Measurements from ENCODE around the gene MSH2. TPM values are rescaled to one million over a fixed set of nuclear protein-coding genes. Genes with fewer than 3 reads are reported as not detected.
"Not testable (repeated sequence)": the region's sequence is repeated elsewhere in the genome, so short reads cannot be mapped to it uniquely, and the experiment has no call there.

The MSH2 gene
- total RNA-seq, 1 donor = 14.5 TPM

DNA sequence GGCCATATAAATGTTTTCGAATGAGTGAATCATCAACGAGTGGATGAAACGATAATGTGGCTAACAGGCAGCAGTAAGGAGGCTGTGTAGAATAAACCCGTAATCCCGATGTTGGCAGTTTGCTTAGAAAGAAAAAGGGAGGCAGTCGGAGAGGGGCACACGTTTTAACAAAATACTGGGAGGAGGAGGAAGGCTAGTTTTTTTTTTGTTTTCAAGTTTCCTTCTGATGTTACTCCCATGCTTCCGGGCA, 476 bp upstream of the MSH2 start:
- Histone ChIP-seq H3K9me3 (ENCODE audit: low read depth, low read length) (no peaks in the 10 kb centered on the region), H3K4me3 (ENCODE audit: insufficient read depth, low read length) (peak overlapping the region; percentile 86), H4K20me1 (ENCODE audit: insufficient read depth, low read length) (peaks cover 2% of the 10 kb centered on the region), H3K4me1 (ENCODE audit: insufficient read depth, low read length) (peaks cover 13% of the 10 kb centered on the region), H3K36me3 (ENCODE audit: insufficient read depth, low read length) (no peaks in the 10 kb centered on the region), H3K27me3 (ENCODE audit: insufficient read depth, low read length) (no peaks in the 10 kb centered on the region), H3K79me2 (ENCODE audit: insufficient read depth, low read length) (peaks cover 39% of the 10 kb centered on the region), H3K4me2 (ENCODE audit: insufficient read depth, low read length) (peak overlapping the region; percentile 100), H3K27ac (ENCODE audit: low read depth, low read length) (peak overlapping the region; percentile 55), H2AFZ (ENCODE audit: low read length) (peak overlapping the region; percentile 94)
- DNase-seq (ENCODE audit: insufficient read length, low spot score, missing footprints) = peak; percentile 86
- TF ChIP-seq, protein P1, sequence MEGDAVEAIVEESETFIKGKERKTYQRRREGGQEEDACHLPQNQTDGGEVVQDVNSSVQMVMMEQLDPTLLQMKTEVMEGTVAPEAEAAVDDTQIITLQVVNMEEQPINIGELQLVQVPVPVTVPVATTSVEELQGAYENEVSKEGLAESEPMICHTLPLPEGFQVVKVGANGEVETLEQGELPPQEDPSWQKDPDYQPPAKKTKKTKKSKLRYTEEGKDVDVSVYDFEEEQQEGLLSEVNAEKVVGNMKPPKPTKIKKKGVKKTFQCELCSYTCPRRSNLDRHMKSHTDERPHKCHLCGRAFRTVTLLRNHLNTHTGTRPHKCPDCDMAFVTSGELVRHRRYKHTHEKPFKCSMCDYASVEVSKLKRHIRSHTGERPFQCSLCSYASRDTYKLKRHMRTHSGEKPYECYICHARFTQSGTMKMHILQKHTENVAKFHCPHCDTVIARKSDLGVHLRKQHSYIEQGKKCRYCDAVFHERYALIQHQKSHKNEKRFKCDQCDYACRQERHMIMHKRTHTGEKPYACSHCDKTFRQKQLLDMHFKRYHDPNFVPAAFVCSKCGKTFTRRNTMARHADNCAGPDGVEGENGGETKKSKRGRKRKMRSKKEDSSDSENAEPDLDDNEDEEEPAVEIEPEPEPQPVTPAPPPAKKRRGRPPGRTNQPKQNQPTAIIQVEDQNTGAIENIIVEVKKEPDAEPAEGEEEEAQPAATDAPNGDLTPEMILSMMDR (IDR thresholded peaks at IDR 0.05; ENCODE audit: extremely low read depth, low read depth, low read length) = no peak

DNA sequence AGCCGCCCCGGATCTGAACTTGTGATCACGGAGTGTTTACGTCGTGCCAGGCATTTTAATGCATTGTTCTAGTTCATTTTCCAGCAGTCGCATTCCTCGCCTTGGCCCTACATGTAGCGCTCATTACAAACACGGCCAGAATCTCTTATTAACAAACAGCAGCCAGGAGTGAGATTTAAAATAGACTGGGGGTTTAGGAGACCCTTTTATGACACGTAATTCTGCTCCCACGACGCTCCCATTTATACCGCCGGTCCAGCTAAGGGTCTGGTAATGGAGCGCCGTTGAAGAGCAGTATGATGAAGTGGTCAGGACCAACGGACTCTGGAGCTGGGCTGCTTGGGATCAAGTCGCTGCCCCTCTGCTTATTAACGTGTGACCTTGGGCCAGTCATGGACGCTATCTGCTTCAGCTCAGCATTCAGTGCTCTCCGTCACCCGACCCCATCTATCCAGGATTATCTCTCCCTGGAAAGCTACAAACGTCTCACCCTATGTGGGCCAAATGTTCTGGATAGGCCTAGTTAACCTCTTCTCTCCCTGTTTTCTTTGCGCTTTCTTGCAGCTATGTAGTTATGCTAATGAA, 745 bp downstream of the MSH2 start:
- Histone ChIP-seq H3K4me1 (ENCODE audit: insufficient read depth, low read length) (peaks cover 13% of the 10 kb centered on the region), H3K27me3 (ENCODE audit: insufficient read depth, low read length) (no peaks in the 10 kb centered on the region), H4K20me1 (ENCODE audit: insufficient read depth, low read length) (peaks cover 2% of the 10 kb centered on the region), H3K4me2 (ENCODE audit: insufficient read depth, low read length) (peak overlapping the region; percentile 100), H3K4me3 (ENCODE audit: insufficient read depth, low read length) (peak overlapping the region; percentile 86), H3K27ac (ENCODE audit: low read depth, low read length) (peak overlapping the region; percentile 40), H3K79me2 (ENCODE audit: insufficient read depth, low read length) (peaks cover 46% of the 10 kb centered on the region), H3K36me3 (ENCODE audit: insufficient read depth, low read length) (no peaks in the 10 kb centered on the region), H2AFZ (ENCODE audit: low read length) (peak overlapping the region; percentile 94), H3K9me3 (ENCODE audit: low read depth, low read length) (no peaks in the 10 kb centered on the region)
- TF ChIP-seq, protein P1 (IDR thresholded peaks at IDR 0.05; ENCODE audit: extremely low read depth, low read depth, low read length) = no peak
- DNase-seq (ENCODE audit: insufficient read length, low spot score, missing footprints) = peak; percentile 61

DNA sequence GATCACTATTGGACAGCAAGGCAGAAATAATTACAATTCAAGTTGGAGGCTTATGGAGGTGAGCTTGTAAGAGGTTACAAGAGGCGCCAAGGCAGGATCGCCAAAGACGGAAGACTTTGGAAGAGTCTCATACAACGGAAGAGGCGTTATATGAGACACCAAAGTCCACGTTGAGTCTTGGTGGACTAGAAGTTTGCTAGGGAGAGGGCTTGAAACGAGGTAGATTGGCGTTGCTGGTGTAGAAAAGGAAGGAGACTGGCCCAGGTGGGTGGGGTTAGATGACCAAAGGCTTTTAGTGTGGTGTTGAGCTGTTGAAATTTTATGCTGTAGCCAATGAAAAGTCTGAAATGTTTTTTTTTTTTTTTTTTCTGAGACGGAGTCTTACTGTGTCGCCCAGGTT, 1.4 kb downstream of the MSH2 start:
- Histone ChIP-seq H2AFZ (ENCODE audit: low read length) (no peak overlapping the region), H3K4me2 (ENCODE audit: insufficient read depth, low read length) (peak overlapping the region; percentile 100), H4K20me1 (ENCODE audit: insufficient read depth, low read length) (peaks cover 2% of the 10 kb centered on the region), H3K4me3 (ENCODE audit: insufficient read depth, low read length) (peak overlapping the region; percentile 86), H3K9me3 (ENCODE audit: low read depth, low read length) (no peaks in the 10 kb centered on the region), H3K36me3 (ENCODE audit: insufficient read depth, low read length) (no peaks in the 10 kb centered on the region), H3K4me1 (ENCODE audit: insufficient read depth, low read length) (peaks cover 13% of the 10 kb centered on the region), H3K27ac (ENCODE audit: low read depth, low read length) (no peak overlapping the region), H3K79me2 (ENCODE audit: insufficient read depth, low read length) (peaks cover 46% of the 10 kb centered on the region), H3K27me3 (ENCODE audit: insufficient read depth, low read length) (no peaks in the 10 kb centered on the region)
- TF ChIP-seq, protein P1 (IDR thresholded peaks at IDR 0.05; ENCODE audit: extremely low read depth, low read depth, low read length) = no peak
- no peak for DNase-seq (ENCODE audit: insufficient read length, low spot score, missing footprints)

DNA sequence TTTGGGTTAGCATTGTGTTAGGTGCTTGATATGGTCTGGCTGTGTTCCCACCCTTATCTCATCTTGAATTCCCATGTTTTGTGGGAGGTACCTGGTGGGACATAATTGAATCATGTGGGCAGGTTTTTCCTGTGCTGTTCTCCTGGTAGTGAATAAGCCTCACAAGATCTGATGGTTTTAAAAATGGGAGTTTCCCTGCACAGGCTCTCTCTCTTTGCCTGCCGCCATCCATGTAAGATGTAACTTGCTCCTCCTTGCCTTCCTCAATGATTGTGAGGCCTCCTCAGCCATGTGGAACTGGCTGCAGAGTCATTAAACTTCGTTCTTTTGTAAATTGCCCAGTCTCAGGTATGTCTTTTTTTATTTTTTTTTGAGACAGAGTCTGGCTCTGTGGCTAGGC, 2.8 kb downstream of the MSH2 start:
- Histone ChIP-seq H4K20me1 (ENCODE audit: insufficient read depth, low read length) (peaks cover 2% of the 10 kb centered on the region), H2AFZ (ENCODE audit: low read length) (no peak overlapping the region), H3K36me3 (ENCODE audit: insufficient read depth, low read length) (peaks cover 3% of the 10 kb centered on the region), H3K79me2 (ENCODE audit: insufficient read depth, low read length) (peaks cover 46% of the 10 kb centered on the region), H3K4me2 (ENCODE audit: insufficient read depth, low read length) (no peak overlapping the region), H3K27me3 (ENCODE audit: insufficient read depth, low read length) (no peaks in the 10 kb centered on the region), H3K9me3 (ENCODE audit: low read depth, low read length) (no peaks in the 10 kb centered on the region), H3K4me1 (ENCODE audit: insufficient read depth, low read length) (peaks cover 13% of the 10 kb centered on the region), H3K27ac (ENCODE audit: low read depth, low read length) (no peak overlapping the region), H3K4me3 (ENCODE audit: insufficient read depth, low read length) (no peak overlapping the region)
- no peak for DNase-seq (ENCODE audit: insufficient read length, low spot score, missing footprints)
- TF ChIP-seq, protein P1 (IDR thresholded peaks at IDR 0.05; ENCODE audit: extremely low read depth, low read depth, low read length) = no peak

DNA sequence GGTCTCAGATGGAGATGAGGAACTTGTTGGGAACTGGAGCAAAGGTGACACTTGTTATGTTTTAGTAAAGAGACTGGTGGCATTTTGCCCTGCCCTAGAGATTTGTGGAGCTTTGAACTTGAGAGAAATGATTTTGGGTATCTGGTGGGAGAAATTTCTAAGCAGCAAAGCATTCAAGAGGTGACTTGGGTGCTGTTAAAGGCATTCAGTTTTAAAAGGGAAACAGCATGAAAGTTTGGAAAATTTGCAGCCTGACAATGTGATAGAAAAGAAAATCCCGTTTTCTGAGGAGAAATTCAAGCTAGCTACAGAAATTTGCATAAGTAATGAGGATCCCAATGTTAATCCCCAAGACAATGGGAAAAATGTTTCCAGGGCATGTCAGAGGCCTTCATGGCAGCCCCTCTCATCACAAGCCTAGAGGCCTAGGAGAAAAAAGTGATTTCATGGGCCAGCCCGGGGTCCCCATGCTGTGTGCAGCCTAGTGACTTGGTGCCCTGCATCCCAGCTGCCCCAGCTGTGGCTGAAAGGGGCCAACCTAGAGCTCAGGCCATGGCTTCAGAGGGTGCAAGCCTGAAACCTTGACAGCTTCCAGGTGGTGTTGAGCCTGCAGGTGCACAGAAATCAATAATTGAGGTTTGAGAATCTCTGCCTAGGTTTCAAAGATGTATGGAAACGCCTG, 3.8 kb downstream of the MSH2 start:
- not testable (repeated sequence) for H3K4me2 ChIP-seq (ENCODE audit: insufficient read depth, low read length); H3K36me3 ChIP-seq (ENCODE audit: insufficient read depth, low read length); H2AFZ ChIP-seq (ENCODE audit: low read length); H3K27ac ChIP-seq (ENCODE audit: low read depth, low read length); H3K4me3 ChIP-seq (ENCODE audit: insufficient read depth, low read length); H3K9me3 ChIP-seq (ENCODE audit: low read depth, low read length); H4K20me1 ChIP-seq (ENCODE audit: insufficient read depth, low read length); DNase-seq (ENCODE audit: insufficient read length, low spot score, missing footprints); H3K27me3 ChIP-seq (ENCODE audit: insufficient read depth, low read length)
- peaks cover 46% of the 10 kb centered on the region for H3K79me2 ChIP-seq (ENCODE audit: insufficient read depth, low read length)
- peaks cover 13% of the 10 kb centered on the region for H3K4me1 ChIP-seq (ENCODE audit: insufficient read depth, low read length)

DNA sequence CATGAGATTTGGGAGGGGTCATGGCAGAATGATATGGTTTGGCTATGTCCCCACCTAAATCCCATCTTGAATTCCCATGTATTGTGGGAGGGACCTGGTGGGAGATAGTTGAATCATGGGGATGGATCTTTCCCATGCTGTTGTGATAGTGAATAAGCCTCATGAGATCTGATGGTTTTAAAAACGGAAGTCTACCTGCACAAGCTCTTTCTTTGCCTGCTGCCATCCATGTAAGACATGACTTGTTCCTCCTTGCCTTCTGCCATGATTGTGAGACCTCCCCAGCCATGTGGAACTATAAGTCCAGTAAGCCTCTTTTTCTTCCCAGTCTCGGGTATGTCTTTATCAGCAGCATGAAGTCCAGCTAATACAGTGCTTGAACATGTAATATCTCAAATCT, 5.0 kb downstream of the MSH2 start:
- H3K27me3 ChIP-seq (ENCODE audit: insufficient read depth, low read length); H3K4me3 ChIP-seq (ENCODE audit: insufficient read depth, low read length); H3K9me3 ChIP-seq (ENCODE audit: low read depth, low read length); H3K4me1 ChIP-seq (ENCODE audit: insufficient read depth, low read length); H2AFZ ChIP-seq (ENCODE audit: low read length); H3K4me2 ChIP-seq (ENCODE audit: insufficient read depth, low read length); H3K27ac ChIP-seq (ENCODE audit: low read depth, low read length); H4K20me1 ChIP-seq (ENCODE audit: insufficient read depth, low read length); DNase-seq (ENCODE audit: insufficient read length, low spot score, missing footprints); H3K36me3 ChIP-seq (ENCODE audit: insufficient read depth, low read length): not testable (repeated sequence)
- peaks cover 45% of the 10 kb centered on the region for H3K79me2 ChIP-seq (ENCODE audit: insufficient read depth, low read length)

All from osteoblast (primary cell).